GM12801 (cell line): ENCODE results near the gene CYP27A1.

Source experiments
- TF ChIP-seq, protein P1 (sequence below): IDR thresholded peaks from one replicate; pipeline ENCODE4 v1.5.1; 2011; ENCODE audit warnings: control low read depth; ENCODE audit not compliant: insufficient read length; ENCODE audit errors: extremely low read depth

The CYP27A1 gene

DNA sequence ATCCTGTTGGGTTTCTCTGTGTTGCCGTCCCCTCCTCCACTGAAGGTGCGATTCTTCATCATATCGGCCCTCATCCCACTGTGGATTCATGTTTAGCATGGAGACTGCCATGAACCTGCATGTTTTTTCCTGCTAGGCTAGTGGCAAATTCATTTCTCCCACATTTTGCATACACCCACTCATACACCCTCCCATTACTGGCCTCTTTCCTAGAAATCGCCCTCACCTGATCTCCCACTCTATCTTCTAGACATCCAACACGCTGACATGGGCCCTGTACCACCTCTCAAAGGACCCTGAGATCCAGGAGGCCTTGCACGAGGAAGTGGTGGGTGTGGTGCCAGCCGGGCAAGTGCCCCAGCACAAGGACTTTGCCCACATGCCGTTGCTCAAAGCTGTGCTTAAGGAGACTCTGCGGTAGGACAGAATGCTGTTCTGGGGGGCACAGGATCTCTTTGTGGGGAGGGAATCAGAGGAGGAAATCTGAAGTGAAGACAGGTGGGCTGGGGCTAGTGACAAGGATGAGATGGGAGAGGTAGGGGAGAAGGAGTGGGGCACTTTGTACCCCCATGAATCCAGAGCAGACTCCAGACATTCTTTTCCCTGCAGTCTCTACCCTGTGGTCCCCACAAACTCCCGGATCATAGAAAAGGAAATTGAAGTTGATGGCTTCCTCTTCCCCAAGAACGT, 32.0 kb downstream of the CYP27A1 start:
- TF ChIP-seq, protein P1, sequence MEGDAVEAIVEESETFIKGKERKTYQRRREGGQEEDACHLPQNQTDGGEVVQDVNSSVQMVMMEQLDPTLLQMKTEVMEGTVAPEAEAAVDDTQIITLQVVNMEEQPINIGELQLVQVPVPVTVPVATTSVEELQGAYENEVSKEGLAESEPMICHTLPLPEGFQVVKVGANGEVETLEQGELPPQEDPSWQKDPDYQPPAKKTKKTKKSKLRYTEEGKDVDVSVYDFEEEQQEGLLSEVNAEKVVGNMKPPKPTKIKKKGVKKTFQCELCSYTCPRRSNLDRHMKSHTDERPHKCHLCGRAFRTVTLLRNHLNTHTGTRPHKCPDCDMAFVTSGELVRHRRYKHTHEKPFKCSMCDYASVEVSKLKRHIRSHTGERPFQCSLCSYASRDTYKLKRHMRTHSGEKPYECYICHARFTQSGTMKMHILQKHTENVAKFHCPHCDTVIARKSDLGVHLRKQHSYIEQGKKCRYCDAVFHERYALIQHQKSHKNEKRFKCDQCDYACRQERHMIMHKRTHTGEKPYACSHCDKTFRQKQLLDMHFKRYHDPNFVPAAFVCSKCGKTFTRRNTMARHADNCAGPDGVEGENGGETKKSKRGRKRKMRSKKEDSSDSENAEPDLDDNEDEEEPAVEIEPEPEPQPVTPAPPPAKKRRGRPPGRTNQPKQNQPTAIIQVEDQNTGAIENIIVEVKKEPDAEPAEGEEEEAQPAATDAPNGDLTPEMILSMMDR = no peak

DNA sequence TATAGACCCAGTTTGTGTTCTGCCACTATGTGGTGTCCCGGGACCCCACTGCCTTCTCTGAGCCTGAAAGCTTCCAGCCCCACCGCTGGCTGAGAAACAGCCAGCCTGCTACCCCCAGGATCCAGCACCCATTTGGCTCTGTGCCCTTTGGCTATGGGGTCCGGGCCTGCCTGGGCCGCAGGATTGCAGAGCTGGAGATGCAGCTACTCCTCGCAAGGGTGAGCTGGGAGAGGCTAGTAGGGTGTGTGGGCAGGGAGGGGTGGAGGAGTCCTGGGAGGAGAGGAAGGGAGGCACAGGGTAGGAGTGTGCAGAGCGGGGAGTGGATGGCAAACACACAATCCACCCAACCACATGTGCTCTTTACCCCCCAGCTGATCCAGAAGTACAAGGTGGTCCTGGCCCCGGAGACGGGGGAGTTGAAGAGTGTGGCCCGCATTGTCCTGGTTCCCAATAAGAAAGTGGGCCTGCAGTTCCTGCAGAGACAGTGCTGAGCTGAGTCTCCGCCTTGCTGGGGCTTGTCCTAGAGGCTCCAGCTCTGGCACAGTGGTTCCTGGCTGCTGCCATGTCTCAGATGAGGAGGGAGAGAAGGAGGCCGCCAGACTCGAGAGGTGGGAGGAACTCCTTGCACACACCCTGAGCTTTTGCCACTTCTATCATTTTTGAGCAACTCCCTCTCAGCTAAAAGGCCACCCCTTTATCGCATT, 32.7 kb downstream of the CYP27A1 start:
- TF ChIP-seq, protein P1 = no peak

DNA sequence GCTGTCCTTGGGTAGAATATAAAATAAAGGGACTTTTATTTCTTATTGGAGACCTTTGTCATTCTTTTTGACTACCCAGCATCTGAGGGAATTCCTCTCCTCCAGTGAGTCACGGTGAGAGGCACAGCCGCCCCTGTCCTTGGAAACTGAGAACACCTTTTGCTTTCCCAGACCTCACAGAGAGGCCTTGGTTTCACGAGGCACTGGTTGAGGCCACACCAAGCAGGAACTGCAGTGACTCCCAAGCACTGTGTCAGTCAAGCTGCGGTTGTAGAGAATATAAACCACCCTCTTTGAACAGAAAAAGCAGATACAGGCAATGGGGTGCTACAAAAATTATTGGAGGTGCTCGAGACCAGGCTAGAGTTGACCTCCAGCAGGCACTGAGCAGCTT, 33.3 kb downstream of the CYP27A1 start:
- TF ChIP-seq, protein P1 = no peak

DNA sequence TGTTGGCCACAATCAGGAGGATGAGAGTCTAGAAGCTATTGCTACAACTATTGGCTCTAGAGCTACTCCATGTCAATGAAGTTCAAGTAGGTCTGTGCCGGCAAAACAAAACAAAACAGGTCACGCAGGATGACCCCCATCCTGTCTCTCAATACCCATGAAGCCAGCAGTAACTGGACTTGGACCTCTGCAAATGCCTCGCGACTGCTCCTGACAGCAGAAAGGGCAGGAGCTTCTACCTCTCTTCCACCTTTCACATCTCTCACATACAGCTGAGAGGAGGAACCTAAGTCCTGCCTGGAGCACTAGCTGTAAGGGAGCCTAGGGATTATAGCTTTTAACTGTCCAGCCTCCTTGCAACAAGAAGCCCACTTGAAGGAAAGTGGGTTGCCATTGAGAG, 33.7 kb downstream of the CYP27A1 start:
- TF ChIP-seq, protein P1 = no peak

DNA sequence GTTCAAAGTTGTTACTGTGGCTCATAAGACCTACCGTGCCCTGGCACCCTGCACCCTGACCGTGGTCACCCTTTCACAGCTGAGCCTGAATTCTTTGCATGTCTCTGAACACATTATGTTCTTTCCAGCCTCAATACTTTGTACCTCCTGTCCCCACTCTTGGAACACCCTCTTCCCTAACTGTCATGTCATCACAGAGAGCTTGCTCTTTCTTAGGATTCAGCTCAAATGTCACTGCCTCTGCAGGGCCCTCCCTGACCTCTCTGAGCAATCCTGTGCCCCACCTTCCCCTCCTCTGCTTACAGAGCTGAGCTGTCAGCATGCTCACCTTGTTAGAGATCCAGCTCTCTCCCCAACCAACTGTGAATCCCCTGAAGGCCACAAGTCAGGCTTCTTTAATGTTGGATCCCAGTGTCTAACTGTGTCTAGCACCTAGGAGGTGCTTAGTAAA, 34.6 kb downstream of the CYP27A1 start:
- TF ChIP-seq, protein P1 = no peak

DNA sequence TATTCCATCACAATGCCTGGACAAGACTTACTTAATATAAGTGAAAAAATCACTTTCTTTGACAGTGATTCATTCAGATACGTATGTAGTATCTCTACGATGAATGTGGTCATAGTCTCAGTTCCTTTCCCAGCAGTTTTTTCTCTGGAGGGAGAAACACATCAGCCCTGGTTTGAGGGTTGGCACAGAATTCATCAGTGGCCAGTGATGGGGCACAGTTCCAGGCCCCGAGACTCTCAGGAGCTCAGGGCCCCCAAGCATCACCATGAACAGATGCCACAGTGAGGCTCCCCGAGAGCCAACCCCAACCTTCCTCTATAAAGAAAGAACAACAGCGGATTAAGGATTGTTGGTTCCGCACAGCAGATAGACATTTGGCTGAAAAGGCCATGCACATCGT, 37.1 kb downstream of the CYP27A1 start:
- TF ChIP-seq, protein P1 = no peak

DNA sequence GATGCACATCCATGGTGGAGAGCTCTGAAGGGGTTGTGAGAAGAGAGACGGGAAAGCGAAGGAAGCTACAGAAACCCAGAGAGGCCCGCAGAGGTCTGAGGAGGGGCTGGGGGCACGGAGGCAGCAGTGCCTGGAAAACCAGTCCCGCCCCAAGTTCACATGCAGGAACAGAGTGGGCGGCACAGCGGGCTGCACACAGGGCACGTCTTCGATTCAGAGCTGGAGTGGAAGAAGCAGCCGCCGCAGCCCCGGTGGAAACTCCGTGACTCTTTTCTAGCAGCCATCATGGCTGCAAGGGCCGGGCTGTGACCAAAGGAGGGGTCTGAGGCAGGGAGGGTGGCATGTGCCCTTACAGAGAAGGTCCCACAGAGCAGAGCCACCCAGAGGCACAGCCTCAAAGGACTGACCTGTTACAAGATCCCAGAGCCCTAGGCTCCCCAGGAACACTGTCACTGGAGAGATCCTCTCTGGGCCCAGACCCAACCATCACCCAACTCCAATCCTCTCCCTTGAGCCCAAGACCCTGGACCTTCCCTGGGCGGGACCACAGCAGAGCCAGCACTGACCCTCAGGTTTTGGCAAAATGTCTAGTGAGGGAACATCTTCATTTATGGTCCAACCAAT, 38.9 kb downstream of the CYP27A1 start:
- TF ChIP-seq, protein P1 = no peak
